Measurements from ENCODE around the gene KDM4D.

KDM4D gene

DNA sequence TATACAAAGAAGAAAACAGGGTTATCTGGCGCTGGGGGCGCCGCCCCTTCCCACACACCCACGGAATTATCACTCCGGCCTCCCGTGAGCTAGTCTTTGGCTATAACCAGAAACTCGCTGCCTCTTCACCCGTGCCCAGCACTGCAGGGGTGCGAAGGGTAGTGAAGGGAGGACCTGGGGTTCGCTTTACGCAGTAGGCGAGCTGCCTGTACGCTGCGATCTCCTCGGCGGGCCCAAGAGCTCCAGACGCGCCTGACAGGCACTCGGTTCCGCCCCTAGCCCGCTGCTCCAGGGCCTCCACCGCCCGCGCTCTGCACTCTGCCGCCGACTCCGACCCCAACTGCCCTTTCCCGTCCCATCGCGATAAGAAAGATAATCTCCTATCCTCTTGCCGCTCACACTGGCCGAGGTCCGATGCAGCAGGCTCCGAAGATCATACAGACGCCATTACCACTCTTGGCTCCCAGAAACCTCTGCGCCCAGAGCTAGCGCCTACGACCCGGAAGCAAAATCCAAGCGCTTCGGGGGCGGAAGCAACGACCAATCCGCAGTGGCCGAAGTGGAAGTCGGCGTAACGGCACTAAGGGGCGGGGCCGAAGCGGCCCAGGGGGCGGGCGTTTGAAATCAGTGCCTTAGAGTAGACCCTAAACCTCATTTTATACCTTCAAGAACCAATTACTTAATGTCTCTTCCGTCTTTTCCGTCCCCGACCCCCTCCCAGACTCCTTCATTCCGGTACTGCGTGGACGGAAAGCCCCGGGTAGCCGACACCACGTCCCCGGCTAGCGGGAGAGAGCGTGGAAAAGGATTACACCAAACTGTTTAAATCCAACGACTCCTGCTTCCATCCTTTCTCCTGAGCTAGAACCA, at the start of gene KDM4D, which contains the start of gene CWC15:
TSS of gene KDM4D (plus strand) at position 611 of the 870 bp plus-strand sequence. CDS start 23,664 bp downstream, outside the sequence.
TSS of gene CWC15 (minus strand) at position 458 of the 870 bp plus-strand sequence. CDS start 1,371 bp downstream, outside the sequence.
- TF ChIP-seq, protein P1, sequence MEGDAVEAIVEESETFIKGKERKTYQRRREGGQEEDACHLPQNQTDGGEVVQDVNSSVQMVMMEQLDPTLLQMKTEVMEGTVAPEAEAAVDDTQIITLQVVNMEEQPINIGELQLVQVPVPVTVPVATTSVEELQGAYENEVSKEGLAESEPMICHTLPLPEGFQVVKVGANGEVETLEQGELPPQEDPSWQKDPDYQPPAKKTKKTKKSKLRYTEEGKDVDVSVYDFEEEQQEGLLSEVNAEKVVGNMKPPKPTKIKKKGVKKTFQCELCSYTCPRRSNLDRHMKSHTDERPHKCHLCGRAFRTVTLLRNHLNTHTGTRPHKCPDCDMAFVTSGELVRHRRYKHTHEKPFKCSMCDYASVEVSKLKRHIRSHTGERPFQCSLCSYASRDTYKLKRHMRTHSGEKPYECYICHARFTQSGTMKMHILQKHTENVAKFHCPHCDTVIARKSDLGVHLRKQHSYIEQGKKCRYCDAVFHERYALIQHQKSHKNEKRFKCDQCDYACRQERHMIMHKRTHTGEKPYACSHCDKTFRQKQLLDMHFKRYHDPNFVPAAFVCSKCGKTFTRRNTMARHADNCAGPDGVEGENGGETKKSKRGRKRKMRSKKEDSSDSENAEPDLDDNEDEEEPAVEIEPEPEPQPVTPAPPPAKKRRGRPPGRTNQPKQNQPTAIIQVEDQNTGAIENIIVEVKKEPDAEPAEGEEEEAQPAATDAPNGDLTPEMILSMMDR (IDR thresholded peaks at IDR 0.05; ENCODE audit: low read depth, low read length, missing control alignments), result no peak
- DNase-seq (ENCODE audit: extremely low read depth, low read depth), result peak; percentile 81
- peak within 1 kb of the TSS; percentile 96 for H3K4me3 ChIP-seq (replicated peaks; ENCODE audit: low read depth, low read length)

- no peak for DNase-seq (ENCODE audit: extremely low read depth, low read depth)
- H3K4me3 ChIP-seq (replicated peaks; ENCODE audit: low read depth, low read length), result no peak overlapping the region
- TF ChIP-seq, protein P1 (IDR thresholded peaks at IDR 0.05; ENCODE audit: low read depth, low read length, missing control alignments), result no peak
These were observed 49.3 kb upstream of the KDM4D start for GRCh38 chr11:94924171-94924572.

DNA sequence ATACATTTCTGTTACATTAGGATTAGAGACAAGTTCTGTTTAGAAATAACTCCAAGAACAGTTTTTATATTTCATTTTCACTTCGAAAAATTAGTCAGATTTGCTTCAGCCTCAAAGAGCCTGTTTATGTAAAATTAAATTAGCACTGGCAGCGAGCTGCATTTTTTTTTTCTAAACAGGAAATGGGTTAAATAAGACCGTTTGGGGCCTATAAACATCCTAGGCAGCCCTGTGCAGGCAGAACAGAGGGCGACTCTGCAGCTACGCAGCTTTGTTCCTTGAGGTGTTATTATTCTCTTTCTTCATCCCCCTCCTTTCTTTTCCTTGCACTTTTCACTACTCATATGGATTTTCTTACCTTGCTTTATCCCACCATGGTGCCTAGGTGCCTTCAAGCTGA, 48.9 kb upstream of the KDM4D start:
- DNase-seq (ENCODE audit: extremely low read depth, low read depth), result no peak
- TF ChIP-seq, protein P1 (IDR thresholded peaks at IDR 0.05; ENCODE audit: low read depth, low read length, missing control alignments), result no peak
- H3K4me3 ChIP-seq (replicated peaks; ENCODE audit: low read depth, low read length), result no peak overlapping the region

GRCh38 chr11:94925422-94926270, 47.9 kb upstream of the KDM4D start:
- H3K4me3 ChIP-seq (replicated peaks; ENCODE audit: low read depth, low read length), result no peak overlapping the region
- TF ChIP-seq, protein P1 (IDR thresholded peaks at IDR 0.05; ENCODE audit: low read depth, low read length, missing control alignments), result no peak
- no peak for DNase-seq (ENCODE audit: extremely low read depth, low read depth)

DNA sequence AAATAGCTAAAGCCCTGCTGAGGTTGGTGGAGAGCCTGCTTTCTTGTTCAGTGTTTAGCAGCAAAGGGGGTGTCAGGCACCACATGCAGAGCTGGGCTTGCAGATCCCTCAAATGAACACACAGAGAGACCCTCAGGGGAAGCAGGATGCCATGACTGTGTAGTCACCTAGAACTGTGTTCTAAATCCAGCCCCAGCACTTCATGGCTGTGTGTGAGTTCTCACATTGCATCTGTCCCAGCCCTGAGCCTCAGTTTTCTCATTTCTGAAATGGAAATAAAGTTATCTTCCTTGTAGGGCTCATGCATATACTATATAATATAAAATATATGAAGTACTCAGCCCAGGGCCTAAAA, 47.3 kb upstream of the KDM4D start:
- DNase-seq (ENCODE audit: extremely low read depth, low read depth), result no peak
- TF ChIP-seq, protein P1 (IDR thresholded peaks at IDR 0.05; ENCODE audit: low read depth, low read length, missing control alignments), result no peak
- no peak overlapping the region for H3K4me3 ChIP-seq (replicated peaks; ENCODE audit: low read depth, low read length)

DNA sequence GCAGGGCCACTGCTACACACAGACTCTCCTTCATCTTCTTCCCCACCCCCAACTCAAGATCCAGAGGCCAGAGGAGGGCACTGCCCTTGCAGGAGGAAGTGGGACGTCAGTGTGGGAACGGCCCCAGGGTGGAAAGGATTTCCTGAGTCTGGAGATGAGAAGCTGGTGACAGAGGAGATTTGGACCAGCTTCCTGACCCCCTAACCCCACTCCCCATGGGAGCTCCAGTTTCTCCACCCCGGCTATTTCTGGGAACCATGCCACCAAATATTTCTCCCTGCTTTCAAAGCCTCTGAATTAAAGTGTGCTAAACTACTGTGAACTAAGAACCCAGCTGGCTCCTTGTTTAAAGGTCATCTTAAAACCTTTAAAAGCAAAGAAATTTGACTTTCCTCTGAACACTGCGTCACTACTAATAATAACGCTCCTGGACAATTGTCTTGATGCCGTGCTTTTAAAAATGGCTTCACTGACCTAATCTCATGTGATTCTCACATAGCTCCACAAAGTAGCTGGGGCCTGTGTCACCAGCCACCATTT, 46.7 kb upstream of the KDM4D start:
- peak; percentile 92 for DNase-seq (ENCODE audit: extremely low read depth, low read depth)
- TF ChIP-seq, protein P1 (IDR thresholded peaks at IDR 0.05; ENCODE audit: low read depth, low read length, missing control alignments), result no peak
- H3K4me3 ChIP-seq (replicated peaks; ENCODE audit: low read depth, low read length), result no peak overlapping the region

All from HFF-Myc (cell line).